Measurements from ENCODE around the gene COPZ2. TPM values are rescaled to one million over a fixed set of nuclear protein-coding genes. Genes with fewer than 3 reads are reported as not detected.
"Not testable (repeated sequence)": the region's sequence is repeated elsewhere in the genome, so short reads cannot be mapped to it uniquely, and the experiment has no call there.

COPZ2 gene
- total RNA-seq, 2 donors from 2014 or later = not detected

- H3K27ac Mint-ChIP-seq = no peak overlapping the region
- H3K4me3 ChIP-seq (ENCODE audit: low read length) = no peak overlapping the region
- H3K36me3 ChIP-seq (ENCODE audit: control insufficient read depth, insufficient read depth, low read length) = no peaks in the 10 kb centered on the region
- peak; percentile 75 for DNase-seq
- H3K4me1 ChIP-seq (ENCODE audit: control insufficient read depth, insufficient read depth, low read length) = no peaks in the 10 kb centered on the region
- H3K36me3 Mint-ChIP-seq (ENCODE audit: low read depth) = no peaks in the 10 kb centered on the region
- no peak for TF ChIP-seq CTCF (conservative IDR thresholded peaks at IDR 0.05)
- no peak overlapping the region for H3K9ac ChIP-seq (ENCODE audit: extremely low read depth, low read length, poor library complexity, severe bottlenecking)
- no peak overlapping the region for H3K27ac ChIP-seq (ENCODE audit: low read depth, low read length)
- peaks cover 44% of the 10 kb centered on the region for H3K27me3 ChIP-seq (ENCODE audit: control insufficient read depth, insufficient read depth, low read length, poor library complexity, severe bottlenecking)
- H3K9me3 ChIP-seq (ENCODE audit: control insufficient read depth, low read length) = no peaks in the 10 kb centered on the region
- H3K4me1 Mint-ChIP-seq = peaks cover 3% of the 10 kb centered on the region
- H3K27me3 Mint-ChIP-seq (ENCODE audit: insufficient read depth) = peaks cover 66% of the 10 kb centered on the region
- H3K9me3 Mint-ChIP-seq = no peaks in the 10 kb centered on the region
- peak overlapping the region; percentile 61 for H3K4me3 Mint-ChIP-seq
- WGBS, 2 experiments (ENCODE audit: insufficient coverage in 1 of 2, insufficient read length in 1 of 2) = 23 to 50% methylated on average over 5 to 17 of the region's 19 CpGs
Measured at GRCh38 chr17:48037838-48038323, 284 bp upstream of the COPZ2 start.

GRCh38 chr17:48036693-48037035, 933 bp downstream of the COPZ2 start:
- Mint-ChIP-seq H3K9me3 (no peaks in the 10 kb centered on the region), H3K36me3 (ENCODE audit: low read depth) (no peaks in the 10 kb centered on the region), H3K4me1 (peaks cover 3% of the 10 kb centered on the region), H3K27me3 (ENCODE audit: insufficient read depth) (peaks cover 73% of the 10 kb centered on the region), H3K4me3 (peak overlapping the region; percentile 61), H3K27ac (no peak overlapping the region)
- no peak for TF ChIP-seq CTCF (conservative IDR thresholded peaks at IDR 0.05)
- Histone ChIP-seq H3K9ac (ENCODE audit: extremely low read depth, low read length, poor library complexity, severe bottlenecking) (no peak overlapping the region), H3K27ac (ENCODE audit: low read depth, low read length) (no peak overlapping the region), H3K36me3 (ENCODE audit: control insufficient read depth, insufficient read depth, low read length) (no peaks in the 10 kb centered on the region), H3K4me3 (ENCODE audit: low read length) (no peak overlapping the region), H3K4me1 (ENCODE audit: control insufficient read depth, insufficient read depth, low read length) (no peaks in the 10 kb centered on the region), H3K9me3 (ENCODE audit: control insufficient read depth, low read length) (no peaks in the 10 kb centered on the region), H3K27me3 (ENCODE audit: control insufficient read depth, insufficient read depth, low read length, poor library complexity, severe bottlenecking) (peaks cover 44% of the 10 kb centered on the region)
- no peak for DNase-seq
- 75 to 88% methylated on average over 3 to 6 of the region's 6 CpGs for WGBS, 2 experiments (ENCODE audit: insufficient coverage in 1 of 2, insufficient read length in 1 of 2)

- H3K9me3 ChIP-seq (ENCODE audit: control insufficient read depth, low read length); H3K36me3 ChIP-seq (ENCODE audit: control insufficient read depth, insufficient read depth, low read length); H3K4me1 Mint-ChIP-seq; H3K4me1 ChIP-seq (ENCODE audit: control insufficient read depth, insufficient read depth, low read length); H3K9me3 Mint-ChIP-seq; H3K27ac ChIP-seq (ENCODE audit: low read depth, low read length); H3K27ac Mint-ChIP-seq; H3K36me3 Mint-ChIP-seq (ENCODE audit: low read depth); H3K9ac ChIP-seq (ENCODE audit: extremely low read depth, low read length, poor library complexity, severe bottlenecking); H3K4me3 Mint-ChIP-seq; H3K4me3 ChIP-seq (ENCODE audit: low read length); DNase-seq: not testable (repeated sequence)
- peaks cover 44% of the 10 kb centered on the region for H3K27me3 ChIP-seq (ENCODE audit: control insufficient read depth, insufficient read depth, low read length, poor library complexity, severe bottlenecking)
- H3K27me3 Mint-ChIP-seq (ENCODE audit: insufficient read depth) = peaks cover 66% of the 10 kb centered on the region
- 89 to 93% methylated on average over 9 to 11 of the region's 12 CpGs for WGBS, 2 experiments (ENCODE audit: insufficient coverage in 1 of 2, insufficient read length in 1 of 2)
Measured at GRCh38 chr17:48034734-48035133, 2.9 kb downstream of the COPZ2 start.

GRCh38 chr17:48031966-48032365, 5.6 kb downstream of the COPZ2 start:
- Histone ChIP-seq H3K27me3 (ENCODE audit: control insufficient read depth, insufficient read depth, low read length, poor library complexity, severe bottlenecking) (peaks cover 19% of the 10 kb centered on the region), H3K36me3 (ENCODE audit: control insufficient read depth, insufficient read depth, low read length) (no peaks in the 10 kb centered on the region), H3K4me3 (ENCODE audit: low read length) (no peak overlapping the region), H3K9ac (ENCODE audit: extremely low read depth, low read length, poor library complexity, severe bottlenecking) (no peak overlapping the region), H3K4me1 (ENCODE audit: control insufficient read depth, insufficient read depth, low read length) (no peaks in the 10 kb centered on the region), H3K9me3 (ENCODE audit: control insufficient read depth, low read length) (no peaks in the 10 kb centered on the region), H3K27ac (ENCODE audit: low read depth, low read length) (no peak overlapping the region)
- TF ChIP-seq CTCF (conservative IDR thresholded peaks at IDR 0.05) = no peak
- 90 to 100% methylated on average over 4 to 6 of the region's 6 CpGs for WGBS, 2 experiments (ENCODE audit: insufficient coverage in 1 of 2, insufficient read length in 1 of 2)
- no peak overlapping the region for H3K4me3 Mint-ChIP-seq
- no peaks in the 10 kb centered on the region for H3K4me1 Mint-ChIP-seq
- no peaks in the 10 kb centered on the region for H3K36me3 Mint-ChIP-seq (ENCODE audit: low read depth)
- no peaks in the 10 kb centered on the region for H3K9me3 Mint-ChIP-seq
- H3K27me3 Mint-ChIP-seq (ENCODE audit: insufficient read depth) = peaks cover 49% of the 10 kb centered on the region
- no peak for DNase-seq
- H3K27ac Mint-ChIP-seq = no peak overlapping the region

Measured in endodermal cell (in vitro differentiated cells).